Esophagus squamous epithelium (tissue), 4 donors: ENCODE measurements around the gene RAPGEF1.

ENCODE experiments used
- CTCF ChIP-seq, 6 experiments: fragments of 450-650 bp in 4 of 6; fragments of 200-600 bp in 2 of 6; sonication (generic) in 2 of 6; IDR thresholded peaks; one replicate each; pipeline ENCODE4 v1.5.1; 2016 to 2019; ENCODE audit warnings: antibody characterized with exemption in 6 of 6, mild to moderate bottlenecking in 4 of 6, moderate library complexity in 4 of 6
- POLR2A ChIP-seq, 4 donors: fragments of 450-650 bp; IDR thresholded peaks; one replicate each; pipeline ENCODE4 v1.6.1; 2017; ENCODE audit warnings: antibody characterized with exemption in 4 of 4, mild to moderate bottlenecking in 4 of 4, moderate library complexity in 3 of 4

GRCh38 chr9:131698618-131698985, 41.3 kb downstream of the RAPGEF1 start:
- TF ChIP-seq CTCF (IDR thresholded peaks at IDR 0.05) (no peak), POLR2A (IDR thresholded peaks at IDR 0.05) (no peak)
